OCI-M2 (cell line): ENCODE data around the gene ROBO1.
"Not testable (repeated sequence)": the region's sequence is repeated elsewhere in the genome, so short reads cannot be mapped to it uniquely, and the experiment has no call there.

ENCODE experiments used
- DNase-seq: peaks from one replicate; lab custom pipeline; 2025; ENCODE audit not compliant: unreplicated experiment; lab: John Stamatoyannopoulos, UW

The ROBO1 gene

DNA sequence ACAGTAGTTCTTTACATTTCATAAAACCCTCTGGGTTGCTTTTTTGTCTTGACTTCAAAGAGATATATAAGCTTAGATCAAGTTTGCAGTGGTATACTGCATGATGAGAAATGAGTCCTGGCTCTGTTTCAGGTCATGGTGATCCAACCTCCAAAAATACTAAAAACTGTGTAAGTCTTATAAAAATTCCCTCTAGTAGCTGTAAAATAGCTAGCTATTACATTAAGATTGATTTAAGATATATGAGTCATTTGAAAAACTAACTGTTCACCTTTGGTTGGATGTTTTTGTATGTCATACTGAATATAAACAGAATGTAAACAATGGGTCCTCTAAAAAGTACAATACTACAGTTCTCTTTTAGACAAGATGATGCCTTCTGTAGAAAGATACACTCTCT lies 879.2 kb downstream of the ROBO1 start:
- DNase-seq: no peak

DNA sequence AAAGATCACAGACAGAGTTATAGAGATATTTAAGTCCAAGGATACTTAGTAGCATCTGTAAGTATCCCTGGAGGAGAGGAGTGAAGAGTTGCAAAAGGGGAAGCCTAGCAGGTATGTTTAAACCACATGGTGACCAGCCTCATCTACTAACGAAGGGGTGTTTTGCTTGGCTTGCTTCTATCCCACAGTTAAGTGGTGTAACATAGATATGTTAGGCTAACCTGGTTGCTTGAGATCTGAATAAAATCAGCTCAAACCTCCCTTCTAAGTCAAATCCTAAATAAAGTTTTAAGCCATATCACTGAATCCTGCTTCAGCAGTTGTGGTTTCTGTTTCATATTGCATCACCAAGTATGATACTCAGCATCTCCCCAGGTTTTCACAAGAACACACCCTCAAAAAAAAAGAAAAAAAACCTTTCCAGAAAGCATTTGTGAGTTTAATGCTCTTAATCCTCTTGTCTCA lies 880.2 kb downstream of the ROBO1 start:
- no peak for DNase-seq

DNA sequence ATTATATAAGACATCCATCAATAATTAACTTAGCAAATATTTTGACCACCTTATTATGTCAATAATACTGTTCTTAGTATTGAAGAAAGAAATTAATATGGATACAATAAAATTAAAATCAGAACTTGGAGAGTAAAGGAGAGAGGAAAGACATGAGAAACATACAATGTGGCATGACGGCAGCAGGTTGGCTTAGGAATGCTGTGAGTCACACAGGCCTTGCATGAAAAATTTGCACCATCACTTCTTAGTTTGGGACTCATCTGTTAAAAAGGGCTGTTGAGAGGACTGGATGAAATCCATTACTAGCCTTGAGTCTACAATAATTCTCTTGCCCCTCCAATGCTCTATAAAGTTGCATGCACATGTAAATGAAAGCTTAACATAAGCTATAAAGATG lies 880.8 kb downstream of the ROBO1 start:
- no peak for DNase-seq

DNA sequence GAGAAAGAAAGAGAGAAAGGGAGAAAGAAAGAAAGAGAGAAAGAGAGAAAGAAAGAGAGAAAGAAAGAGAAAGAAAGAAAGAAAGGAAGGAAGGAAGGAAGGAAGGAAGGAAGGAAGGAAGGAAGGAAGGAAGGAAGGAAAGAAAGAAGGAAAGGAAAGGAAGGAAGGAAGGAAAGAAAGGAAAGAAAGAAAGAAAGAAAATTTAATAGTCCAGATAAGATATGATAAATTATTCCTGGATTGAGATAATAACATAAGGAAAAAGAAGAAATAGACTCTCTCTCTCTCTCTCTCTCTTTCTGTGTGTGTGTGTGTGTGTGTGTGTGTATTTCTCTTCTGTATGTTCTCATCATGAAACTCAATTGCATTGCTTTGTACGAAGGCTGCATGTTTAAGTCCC lies 883.2 kb downstream of the ROBO1 start:
- DNase-seq: not testable (repeated sequence)

DNA sequence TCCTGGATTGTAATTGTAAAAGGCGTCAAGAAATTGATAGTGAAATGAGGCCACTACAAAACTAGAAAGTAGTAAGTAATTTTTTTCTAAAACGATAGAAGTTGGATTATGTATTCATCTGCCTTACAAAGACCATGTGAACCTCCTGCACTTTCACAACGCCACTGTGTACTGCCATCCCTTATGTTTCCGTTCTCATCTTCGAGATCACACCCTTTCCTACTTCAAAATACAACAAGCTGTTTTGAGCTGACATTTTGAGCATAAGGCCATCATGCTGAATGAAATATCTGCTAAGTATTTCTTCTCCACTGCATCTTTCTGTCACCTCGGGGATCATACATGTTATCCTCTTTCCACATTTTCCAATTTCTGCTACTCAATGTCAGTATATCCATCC lies 885.5 kb downstream of the ROBO1 start:
- no peak for DNase-seq

DNA sequence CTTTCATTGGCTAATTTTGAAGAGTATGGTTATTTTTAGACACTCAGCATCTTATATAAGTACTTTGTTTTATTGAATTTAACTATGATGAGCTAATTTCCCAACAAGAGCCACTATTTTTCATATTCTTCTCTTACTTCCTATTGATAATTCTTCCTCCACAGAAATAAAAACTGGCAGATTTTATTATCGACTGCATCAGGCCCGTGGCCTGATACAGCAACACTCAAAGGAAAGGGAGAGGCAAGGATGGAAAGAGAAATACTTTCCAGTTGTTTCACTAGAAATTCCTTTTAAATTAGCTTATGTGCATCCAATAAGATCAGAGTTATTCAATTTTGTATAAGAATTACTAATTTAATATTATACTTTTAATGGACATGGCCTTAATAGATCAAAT lies 886.3 kb downstream of the ROBO1 start:
- no peak for DNase-seq

DNA sequence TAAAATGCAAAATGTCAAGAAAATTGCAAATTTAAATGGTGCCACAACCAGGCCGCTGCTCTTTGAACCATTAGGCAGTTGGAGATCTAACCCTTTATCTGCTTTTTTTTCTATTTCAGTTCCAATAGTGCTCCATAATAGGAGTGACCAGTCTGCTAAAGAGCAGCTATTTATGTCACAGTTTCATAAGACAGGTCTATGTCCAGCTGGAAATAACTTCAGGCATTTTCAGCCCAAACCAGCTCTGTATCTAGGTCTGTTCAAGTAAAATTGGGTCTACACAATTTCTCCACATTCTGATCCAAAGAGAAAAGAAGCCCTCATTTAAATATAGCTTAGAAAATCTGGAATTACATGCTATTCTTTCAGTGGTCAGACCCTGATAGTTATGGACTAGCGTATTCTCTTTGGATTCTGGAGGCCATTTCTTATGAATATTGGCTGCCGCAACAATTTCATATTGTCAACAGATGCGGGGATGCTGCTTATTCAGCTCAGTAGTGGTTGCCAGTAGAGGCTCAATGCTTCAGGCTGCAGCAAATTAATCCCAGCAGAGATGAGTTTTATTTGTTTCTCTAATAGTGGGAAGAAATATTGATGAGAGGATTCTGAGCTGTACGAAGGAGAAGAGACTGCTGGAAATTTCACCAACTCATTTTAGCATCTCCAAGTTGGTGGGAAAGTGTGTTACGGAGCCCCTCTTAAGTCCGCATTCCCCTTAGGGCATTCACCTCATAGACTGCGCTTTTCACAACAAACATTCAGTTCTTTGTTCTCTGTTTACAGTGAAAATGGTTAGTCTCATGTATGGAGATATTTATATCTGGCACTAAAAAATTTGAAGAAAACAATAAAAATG lies 887.0 kb downstream of the ROBO1 start:
- no peak for DNase-seq

DNA sequence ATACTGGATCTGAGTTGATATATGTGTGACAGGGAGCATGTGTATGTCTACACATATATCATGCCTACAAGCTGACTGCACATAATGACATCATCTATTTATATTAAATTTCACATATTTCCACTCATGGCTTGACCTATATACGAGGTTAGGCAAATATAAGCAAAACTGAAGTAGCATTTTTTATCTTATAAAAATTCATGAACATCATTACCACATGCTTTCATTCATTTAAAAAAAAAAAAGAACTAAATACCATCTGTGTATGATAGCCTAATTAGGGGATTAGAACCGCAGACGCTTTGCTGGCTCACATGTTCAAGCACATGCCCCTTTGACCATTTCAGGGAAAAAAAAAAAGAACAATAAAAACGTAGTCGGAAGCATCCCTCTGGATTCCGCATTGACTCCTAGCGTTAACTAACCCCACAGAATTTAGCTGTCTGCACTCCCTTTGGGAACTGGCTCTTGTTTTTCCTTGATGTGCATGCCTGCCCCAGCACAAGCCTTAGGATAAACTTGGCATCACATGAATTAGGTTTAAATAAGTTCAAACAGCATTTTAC lies 888.4 kb downstream of the ROBO1 start:
- DNase-seq: no peak

DNA sequence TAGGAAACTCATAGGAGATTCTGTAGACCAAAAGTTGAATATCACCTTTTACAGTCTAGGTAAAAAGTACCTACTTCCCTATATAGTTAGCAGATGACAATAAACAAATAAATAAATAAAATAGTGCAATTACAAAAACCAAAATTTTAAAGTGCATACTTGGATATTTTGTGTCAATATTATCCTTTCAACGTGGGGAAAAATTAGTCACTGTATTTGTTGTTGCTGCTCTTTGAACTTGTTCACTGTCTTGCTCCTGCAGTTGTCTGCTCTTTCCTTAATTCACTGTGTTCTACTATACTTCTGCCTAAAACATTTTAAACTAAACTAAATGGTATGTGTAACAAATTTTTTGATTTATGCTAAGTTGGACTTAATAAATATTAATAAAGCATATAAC lies 889.0 kb downstream of the ROBO1 start:
- DNase-seq: no peak

DNA sequence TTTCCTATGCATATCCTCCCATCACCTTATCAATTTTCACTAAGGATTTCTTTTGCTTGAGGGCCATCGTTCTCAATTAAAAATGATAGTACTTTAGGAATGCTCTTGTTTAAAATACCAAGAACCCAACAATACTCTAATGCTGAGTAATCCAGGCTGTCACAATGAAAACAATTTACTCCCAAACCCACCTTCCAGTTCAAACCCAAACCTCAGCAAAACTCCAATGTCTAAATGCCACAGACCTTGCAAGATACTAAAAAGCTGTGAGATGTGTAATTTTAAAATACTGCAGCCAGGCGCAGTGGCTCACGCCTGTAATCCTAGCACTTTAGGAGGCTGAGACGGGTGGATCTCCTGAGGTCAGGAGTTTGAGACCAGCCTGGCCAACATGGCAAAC lies 889.8 kb downstream of the ROBO1 start:
- no peak for DNase-seq

DNA sequence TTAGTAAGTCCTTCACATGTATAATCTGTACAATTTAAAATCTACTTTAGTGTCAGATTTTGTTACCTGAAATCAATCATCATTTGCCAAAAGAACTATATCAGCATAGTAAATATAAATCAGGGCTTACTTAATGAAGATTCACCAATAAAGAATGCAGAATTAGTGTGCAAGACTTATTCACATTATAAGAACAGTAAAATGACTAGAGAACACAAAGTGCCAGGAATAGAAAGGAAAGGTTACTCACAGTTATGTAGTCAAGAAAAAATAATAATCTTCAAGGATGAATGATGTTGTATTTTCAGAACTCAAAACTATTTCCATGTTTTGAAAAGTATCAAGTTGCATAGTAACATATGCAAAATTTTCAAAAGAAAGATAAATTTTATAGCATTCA lies 891.9 kb downstream of the ROBO1 start:
- DNase-seq: no peak

DNA sequence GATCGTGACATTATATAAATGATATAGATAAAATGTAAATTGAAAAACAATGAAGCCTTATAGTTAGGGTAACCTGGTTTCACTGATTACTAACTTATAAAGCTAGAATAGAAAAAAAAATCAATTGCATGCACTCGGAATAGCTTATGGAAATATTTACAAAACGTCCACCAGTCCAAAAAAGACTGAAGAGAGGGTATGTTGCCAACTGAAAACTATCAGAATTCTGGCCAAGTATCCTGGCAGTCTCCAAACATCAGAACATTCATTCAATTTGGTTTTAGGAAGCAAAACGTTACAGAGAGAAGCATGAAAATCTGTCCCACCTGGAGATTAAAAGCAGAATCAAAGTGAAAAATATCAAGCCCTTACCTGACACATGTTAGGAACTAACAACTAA lies 892.4 kb downstream of the ROBO1 start:
- DNase-seq: no peak

DNA sequence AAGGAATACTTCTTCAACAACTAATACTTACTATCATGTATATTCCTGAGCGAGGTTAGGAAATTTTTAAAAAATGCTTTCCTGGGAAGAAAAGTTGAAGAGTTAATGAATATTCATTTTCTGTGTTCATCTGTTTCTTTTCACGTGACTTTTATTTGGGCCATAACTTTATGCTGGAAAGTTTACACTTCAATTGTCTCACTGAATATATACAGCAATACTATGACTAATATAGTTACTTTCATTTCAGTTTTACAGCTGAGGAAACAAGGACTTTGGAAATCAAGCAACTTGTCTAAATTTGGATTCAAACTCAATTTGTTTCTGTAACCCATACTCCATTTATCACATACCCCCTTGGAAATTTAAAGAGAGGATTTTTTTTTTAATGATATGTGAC lies 894.2 kb downstream of the ROBO1 start:
- no peak for DNase-seq

DNA sequence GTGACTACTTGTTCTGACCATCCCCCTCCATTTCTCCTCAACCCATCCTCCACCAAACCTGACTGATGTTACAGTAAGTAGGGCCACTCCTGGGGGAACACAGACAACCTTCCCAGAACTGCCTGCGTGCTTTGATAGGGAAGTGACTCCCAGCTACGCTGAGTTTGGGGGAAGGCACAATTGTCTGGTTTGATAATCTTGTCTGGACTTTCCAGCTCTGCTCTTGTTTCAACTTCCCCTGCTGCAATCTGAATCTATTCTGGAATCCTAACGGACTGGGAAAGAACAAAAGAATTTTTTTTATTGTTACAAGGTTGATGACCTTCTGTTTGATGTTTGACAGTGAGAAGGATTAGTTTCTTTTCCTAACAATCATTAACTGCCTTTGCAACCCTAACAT lies 895.6 kb downstream of the ROBO1 start:
- peak; percentile 7 for DNase-seq

DNA sequence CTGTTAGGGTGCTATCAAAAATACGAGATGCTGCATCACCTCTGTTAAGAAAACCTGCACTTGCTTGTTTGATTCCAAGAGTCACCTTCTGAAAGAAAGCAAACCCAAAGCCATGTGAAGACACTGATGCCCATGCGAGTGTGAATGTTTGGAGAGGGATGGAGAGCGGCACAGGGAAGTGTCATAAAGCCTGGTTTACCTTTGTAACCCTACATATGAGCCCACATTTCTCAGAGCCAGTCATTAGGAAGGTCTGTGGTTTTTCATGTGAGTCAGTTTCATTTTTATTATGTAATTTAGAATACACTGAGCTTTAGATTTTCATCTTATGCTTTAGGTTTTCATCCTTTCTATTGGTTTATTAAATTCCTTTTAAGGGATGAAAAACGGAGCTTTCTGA lies 896.8 kb downstream of the ROBO1 start:
- DNase-seq: no peak

DNA sequence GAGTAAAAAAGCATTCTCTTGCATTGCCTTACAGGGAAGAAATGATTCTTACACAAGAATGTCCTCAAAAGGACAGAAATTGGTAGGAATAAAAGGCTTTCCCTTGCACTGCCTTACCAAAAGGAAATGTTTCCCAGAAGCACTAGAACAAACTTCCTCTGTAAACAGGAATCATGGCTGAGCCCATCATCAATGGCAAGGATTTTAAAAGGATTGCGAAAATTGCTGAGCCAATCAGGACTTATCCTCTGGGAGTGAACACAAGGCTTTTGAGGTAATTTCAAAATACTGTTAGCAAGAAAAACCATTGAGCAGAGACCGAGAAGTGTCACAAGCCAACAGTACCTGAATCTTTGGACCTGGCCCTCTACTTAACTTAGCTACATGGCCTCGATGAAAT lies 897.3 kb downstream of the ROBO1 start:
- no peak for DNase-seq

DNA sequence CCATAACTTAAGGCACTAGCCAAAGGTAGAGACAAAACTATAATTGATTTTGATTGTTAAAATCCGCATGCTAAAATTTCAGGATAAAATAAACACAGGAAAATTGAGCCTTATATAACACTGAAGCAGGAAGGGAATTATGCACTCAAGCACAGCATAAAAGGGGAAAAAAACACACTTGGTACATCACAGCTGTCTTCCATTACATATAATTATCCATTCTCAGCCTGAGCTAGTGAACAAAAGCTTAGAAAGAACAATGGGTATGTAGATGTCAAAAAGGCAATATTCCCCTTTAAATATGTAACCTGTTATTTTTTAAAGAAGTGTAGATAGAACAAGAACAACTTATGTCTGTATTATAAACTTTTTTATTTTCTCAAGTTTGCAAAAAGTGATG lies 899.2 kb downstream of the ROBO1 start:
- DNase-seq: no peak

DNA sequence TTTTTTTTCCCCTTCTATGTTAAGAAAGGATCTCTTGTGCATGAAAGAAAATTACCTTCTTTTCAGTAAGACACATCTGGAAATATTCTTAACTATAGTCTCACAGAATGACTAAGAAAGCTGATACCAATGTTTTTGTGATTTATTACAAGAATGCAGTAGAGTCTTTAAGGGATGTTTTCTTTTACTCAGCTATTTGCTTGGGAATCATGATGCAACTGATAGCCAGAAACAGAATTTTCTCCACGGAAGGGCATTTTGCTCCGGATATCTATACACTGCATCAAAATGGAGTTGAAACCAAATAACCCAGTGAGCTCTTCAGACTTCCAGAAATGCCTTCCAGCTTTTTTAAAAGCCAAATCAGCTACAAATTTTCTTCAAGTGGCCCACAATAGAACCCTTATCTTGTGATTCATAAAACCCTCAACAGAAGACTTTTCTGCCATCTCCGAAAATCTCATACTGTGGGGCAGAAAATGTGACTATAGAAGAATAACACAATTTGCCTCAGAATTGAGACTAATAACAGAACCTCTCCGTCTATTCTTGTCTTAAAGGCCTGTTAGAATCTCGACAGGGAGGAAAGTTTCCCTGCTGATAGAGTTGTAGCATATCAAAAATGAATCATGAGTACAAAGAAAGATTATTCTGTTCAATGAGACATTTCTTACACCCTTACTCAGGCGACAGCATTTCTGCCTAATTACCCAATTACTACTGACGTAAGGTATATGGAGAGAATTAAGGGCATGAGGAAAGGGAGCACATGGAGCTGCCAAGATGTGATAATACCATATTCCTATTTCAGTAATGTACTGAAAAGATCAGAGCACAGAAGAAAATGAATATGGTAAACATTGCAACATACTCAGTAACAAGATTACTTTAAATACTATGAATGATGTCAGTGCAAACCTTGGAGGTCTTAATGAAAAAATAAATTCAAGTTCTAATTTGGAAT lies 900.1 kb downstream of the ROBO1 start:
- no peak for DNase-seq

DNA sequence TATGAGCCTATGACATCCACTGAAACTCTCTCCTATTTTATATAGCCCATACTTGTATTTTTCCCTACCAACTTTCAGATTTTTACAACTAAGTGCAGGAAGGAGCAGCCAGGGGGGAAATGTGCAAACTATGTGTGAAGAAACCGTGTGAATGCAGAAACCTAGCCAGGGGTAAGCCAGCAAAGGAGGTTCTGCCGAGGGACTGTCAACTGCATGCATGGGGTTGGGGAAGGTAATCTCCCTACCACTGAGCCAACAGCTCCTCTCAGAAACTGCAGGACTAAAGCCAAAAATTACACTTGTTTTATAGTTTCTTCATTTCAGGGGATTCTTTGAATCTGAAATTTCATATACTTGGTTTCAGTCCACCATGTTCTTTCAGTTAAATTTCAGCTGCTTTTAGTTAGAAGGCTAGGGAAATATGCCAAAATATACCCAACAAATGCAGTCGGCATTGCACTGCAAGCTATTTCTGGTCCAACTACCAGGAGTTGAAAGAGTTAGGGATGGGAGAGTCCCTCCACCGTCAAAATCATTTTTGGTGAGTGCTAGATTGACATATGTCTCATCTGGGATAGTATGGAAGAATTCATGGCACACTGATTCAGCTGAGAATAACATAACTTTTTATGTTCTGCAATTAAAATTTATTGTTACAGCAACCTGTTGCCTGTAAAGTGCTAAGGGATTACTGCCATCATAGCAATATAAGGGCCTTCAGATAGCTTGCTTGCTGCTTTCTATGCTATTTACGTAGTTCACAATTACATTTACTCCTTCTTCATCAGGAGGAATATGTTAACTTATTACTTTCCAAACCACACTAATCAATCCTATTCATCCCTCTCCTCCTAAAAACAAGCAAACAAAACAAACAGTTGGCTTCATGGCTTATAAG lies 904.2 kb downstream of the ROBO1 start:
- no peak for DNase-seq

DNA sequence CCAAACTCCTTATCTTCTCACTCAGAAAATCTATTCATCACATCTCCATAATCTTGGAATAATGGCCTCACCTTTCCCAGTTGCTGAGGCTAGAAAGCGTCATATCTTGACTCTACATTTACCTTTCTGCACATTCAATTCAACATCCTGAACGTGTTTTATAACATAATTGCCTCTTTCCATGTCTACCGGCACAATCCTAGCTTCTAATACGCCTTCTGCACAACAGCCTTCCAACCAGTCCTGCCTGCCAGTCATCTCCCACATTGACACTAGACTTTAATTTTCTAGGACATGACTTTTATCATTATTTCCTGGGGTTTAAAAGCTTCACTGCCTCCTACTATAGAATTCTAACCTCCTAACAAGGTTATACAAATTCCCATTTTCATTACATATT lies 906.6 kb downstream of the ROBO1 start:
- DNase-seq: no peak

DNA sequence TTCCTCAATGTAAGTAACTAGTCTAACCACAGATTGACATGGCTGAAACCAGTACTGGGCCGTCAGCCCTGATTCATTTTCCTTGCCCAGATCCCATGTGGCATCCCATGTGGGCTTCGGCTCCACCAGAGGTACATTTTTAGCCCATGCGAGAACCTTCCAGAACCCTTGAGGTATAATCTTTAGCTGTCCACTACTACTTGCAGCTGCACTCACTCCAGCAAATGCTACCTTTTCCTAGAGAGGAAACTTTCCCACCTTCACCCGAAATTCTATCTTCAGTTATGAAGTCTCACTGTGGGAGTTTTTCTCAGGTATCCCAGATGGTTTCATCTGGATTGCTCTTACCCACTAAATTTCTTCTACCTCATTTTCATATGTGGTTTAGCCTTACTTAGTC lies 907.2 kb downstream of the ROBO1 start:
- DNase-seq: no peak
